Vagina (tissue), 2 donors: ENCODE data around the gene HTR3A. TPM values are rescaled to one million over a fixed set of nuclear protein-coding genes. Genes with fewer than 3 reads are reported as not detected.
"Not testable (repeated sequence)": the region's sequence is repeated elsewhere in the genome, so short reads cannot be mapped to it uniquely, and the experiment has no call there.

Experiments used
- DNase-seq, 2 donors: peaks; one replicate each; pipeline ENCODE4 v3.0.0-alpha.2; 2017; ENCODE audit errors: extremely low spot score in 2 of 2
- H3K27ac ChIP-seq: fragments of 200-600 bp; sonication (generic); one replicate; pipeline ENCODE4 v1.5.1; 2019
- H3K27me3 ChIP-seq: fragments of 200-600 bp; sonication (generic); one replicate; pipeline ENCODE4 v1.5.1; 2019
- H3K36me3 ChIP-seq, 2 donors: fragments of 200-600 bp; sonication (generic); one replicate each; pipeline ENCODE4 v1.5.1; 2017 to 2019
- H3K4me1 ChIP-seq: fragments of 200-600 bp; sonication (generic); one replicate; pipeline ENCODE4 v1.5.1; 2019
- H3K4me3 ChIP-seq, 2 donors: fragments of 200-600 bp; sonication (generic); 1 replicate in 1 of 2; 2 replicates in 1 of 2; pipeline ENCODE4 v1.5.1; 2016 to 2019
- H3K9me3 ChIP-seq: fragments of 200-600 bp; sonication (generic); one replicate; pipeline ENCODE4 v1.5.1; 2019
- CTCF ChIP-seq, 3 experiments: fragments of 450-650 bp in 2 of 3; fragments of 200-600 bp in 1 of 3; sonication (generic) in 1 of 3; IDR thresholded peaks; one replicate each; pipeline ENCODE4 v1.5.1; 2017 to 2019; ENCODE audit warnings: antibody characterized with exemption in 3 of 3, mild to moderate bottlenecking in 2 of 3, moderate library complexity in 2 of 3
- POLR2A ChIP-seq, 2 donors: fragments of 450-650 bp; IDR thresholded peaks; one replicate each; pipeline ENCODE4 v1.6.1; 2017; ENCODE audit warnings: antibody characterized with exemption in 2 of 2, mild to moderate bottlenecking in 2 of 2, moderate library complexity in 2 of 2
- POLR2AphosphoS5 ChIP-seq, 2 donors: sonication (generic); formaldehyde crosslinking; IDR thresholded peaks; one replicate each; pipeline ENCODE4 v1.9.0; 2017; ENCODE audit warnings: antibody characterized with exemption in 2 of 2, mild to moderate bottlenecking in 2 of 2, low read depth in 1 of 2; ENCODE audit not compliant: insufficient read depth in 1 of 2
- intact Hi-C: fragments of 100-400 bp; cut with DNase I; formaldehyde crosslinking; loops from one replicate; pipeline ENCODE4 v1.15.1; 2023
- total RNA-seq: library from RNA; depleted of rRNA; stranded (reverse); fragments of >200 nt; gene quantifications from one replicate; pipeline ENCODE4 v1.2.3, GENCODE V29; 2016

HTR3A gene
- total RNA-seq, 1 donor from 2014 or later = not detected

- Histone ChIP-seq H3K27me3 (no peaks in the 10 kb centered on the region), H3K4me3 (no peak overlapping the region), H3K27ac (no peak overlapping the region), H3K4me1 (no peaks in the 10 kb centered on the region), H3K36me3 (no peaks in the 10 kb centered on the region), H3K9me3 (no peaks in the 10 kb centered on the region)
- intact Hi-C loops = no loop called here
- DNase-seq = no peak
- TF ChIP-seq POLR2AphosphoS5 (IDR thresholded peaks at IDR 0.05; ENCODE audit: insufficient read depth in 1 of 2, low read depth in 1 of 2) (no peak), CTCF (IDR thresholded peaks at IDR 0.05) (no peak), POLR2A (IDR thresholded peaks at IDR 0.05) (no peak)
Measured at GRCh38 chr11:113934761-113935160, 40.1 kb upstream of the HTR3A start.

GRCh38 chr11:113935858-113936257 is 39.0 kb upstream of the HTR3A start:
- no peak for TF ChIP-seq CTCF (IDR thresholded peaks at IDR 0.05)
- TF ChIP-seq POLR2A (IDR thresholded peaks at IDR 0.05) = no peak
- TF ChIP-seq POLR2AphosphoS5 (IDR thresholded peaks at IDR 0.05; ENCODE audit: insufficient read depth in 1 of 2, low read depth in 1 of 2) = no peak
- H3K4me3 ChIP-seq = no peak overlapping the region
- DNase-seq = no peak
- no peak overlapping the region for H3K27ac ChIP-seq
- intact Hi-C loops = no loop called here
- H3K27me3 ChIP-seq = no peaks in the 10 kb centered on the region
- no peaks in the 10 kb centered on the region for H3K9me3 ChIP-seq
- no peaks in the 10 kb centered on the region for H3K4me1 ChIP-seq
- H3K36me3 ChIP-seq = no peaks in the 10 kb centered on the region

- no peaks in the 10 kb centered on the region for H3K27me3 ChIP-seq
- TF ChIP-seq POLR2A (IDR thresholded peaks at IDR 0.05) (no peak), CTCF (IDR thresholded peaks at IDR 0.05) (no peak), POLR2AphosphoS5 (IDR thresholded peaks at IDR 0.05; ENCODE audit: insufficient read depth in 1 of 2, low read depth in 1 of 2) (no peak)
- H3K27ac ChIP-seq = no peak overlapping the region
- H3K9me3 ChIP-seq = no peaks in the 10 kb centered on the region
- no peaks in the 10 kb centered on the region for H3K36me3 ChIP-seq
- no peak overlapping the region for H3K4me3 ChIP-seq
- no peak for DNase-seq
- no peaks in the 10 kb centered on the region for H3K4me1 ChIP-seq
- intact Hi-C loops = no loop called here
Measured at GRCh38 chr11:113937918-113938317, 37.0 kb upstream of the HTR3A start.

GRCh38 chr11:113942256-113942655 is 32.7 kb upstream of the HTR3A start:
- DNase-seq = no peak
- TF ChIP-seq POLR2AphosphoS5 (IDR thresholded peaks at IDR 0.05; ENCODE audit: insufficient read depth in 1 of 2, low read depth in 1 of 2) (no peak), CTCF (IDR thresholded peaks at IDR 0.05) (no peak), POLR2A (IDR thresholded peaks at IDR 0.05) (no peak)
- intact Hi-C loops = no loop called here
- Histone ChIP-seq H3K4me3 (no peak overlapping the region), H3K27me3 (no peaks in the 10 kb centered on the region), H3K36me3 (no peaks in the 10 kb centered on the region), H3K27ac (no peak overlapping the region), H3K9me3 (no peaks in the 10 kb centered on the region), H3K4me1 (no peaks in the 10 kb centered on the region)

GRCh38 chr11:113946162-113946561 is 28.7 kb upstream of the HTR3A start:
- H3K27ac ChIP-seq, H3K27me3 ChIP-seq, DNase-seq, H3K36me3 ChIP-seq, H3K9me3 ChIP-seq, intact Hi-C loops, H3K4me1 ChIP-seq, H3K4me3 ChIP-seq: not testable (repeated sequence)

- no peak for DNase-seq
- intact Hi-C loops = no loop called here
Measured at GRCh38 chr11:113947994-113948393, 26.9 kb upstream of the HTR3A start.

More at GRCh38 chr11:113947994-113948393, 26.9 kb upstream of the HTR3A start:
- no peaks in the 10 kb centered on the region for H3K36me3 ChIP-seq
- H3K4me1 ChIP-seq = no peaks in the 10 kb centered on the region
- H3K27me3 ChIP-seq = no peaks in the 10 kb centered on the region
- no peak for TF ChIP-seq POLR2AphosphoS5 (IDR thresholded peaks at IDR 0.05; ENCODE audit: insufficient read depth in 1 of 2, low read depth in 1 of 2)
- TF ChIP-seq POLR2A (IDR thresholded peaks at IDR 0.05) = no peak
- TF ChIP-seq CTCF (IDR thresholded peaks at IDR 0.05) = no peak
- H3K4me3 ChIP-seq = no peak overlapping the region
- no peaks in the 10 kb centered on the region for H3K9me3 ChIP-seq
- H3K27ac ChIP-seq = no peak overlapping the region
